Osteoblast (primary cell): ENCODE results near the gene EFR3B. TPM values are rescaled to one million over a fixed set of nuclear protein-coding genes. Genes with fewer than 3 reads are reported as not detected.
"Not testable (repeated sequence)": the region's sequence is repeated elsewhere in the genome, so short reads cannot be mapped to it uniquely, and the experiment has no call there.

Experiments
- DNase-seq: peaks from one replicate; pipeline ENCODE4 v3.0.0; 2011; ENCODE audit warnings: low spot score, mixed read lengths; ENCODE audit not compliant: insufficient read length; ENCODE audit errors: missing footprints
- H2AFZ ChIP-seq: 2 replicates; pipeline ENCODE4 v1.6.0; 2011; ENCODE audit warnings: mild to moderate bottlenecking, low read length
- H3K27ac ChIP-seq: 2 replicates; pipeline ENCODE4 v1.5.1; 2011; ENCODE audit warnings: mild to moderate bottlenecking, low read depth, low read length, moderate library complexity
- H3K27me3 ChIP-seq: 2 replicates; pipeline ENCODE4 v1.6.0; 2012; ENCODE audit warnings: mild to moderate bottlenecking, control low read depth, inconsistent platforms, low read length, moderate library complexity; ENCODE audit not compliant: insufficient read depth
- H3K36me3 ChIP-seq: 2 replicates; pipeline ENCODE4 v1.5.1; 2011; ENCODE audit warnings: mild to moderate bottlenecking, low read length, control low read depth, moderate library complexity; ENCODE audit not compliant: insufficient read depth
- H3K4me1 ChIP-seq: 2 replicates; pipeline ENCODE4 v1.5.1; 2011; ENCODE audit warnings: mild to moderate bottlenecking, low read length, control low read depth, moderate library complexity; ENCODE audit not compliant: insufficient read depth
- H3K4me2 ChIP-seq: 2 replicates; pipeline ENCODE4 v1.6.0; 2011; ENCODE audit warnings: mild to moderate bottlenecking, low read length; ENCODE audit not compliant: insufficient read depth
- H3K4me3 ChIP-seq: fragments of 200-600 bp; sonication (generic); 3 replicates; pipeline ENCODE4 v1.5.1; 2012; ENCODE audit warnings: mild to moderate bottlenecking, low read length, inconsistent platforms; ENCODE audit not compliant: insufficient read depth
- H3K79me2 ChIP-seq: 2 replicates; pipeline ENCODE4 v1.6.0; 2012; ENCODE audit warnings: mild to moderate bottlenecking, low read length, control low read depth, inconsistent platforms; ENCODE audit not compliant: insufficient read depth
- H3K9me3 ChIP-seq: 2 replicates; pipeline ENCODE4 v1.5.1; 2011; ENCODE audit warnings: low read depth, low read length, control low read depth
- H4K20me1 ChIP-seq: 2 replicates; pipeline ENCODE4 v1.6.0; 2012; ENCODE audit warnings: mild to moderate bottlenecking, low read length, control low read depth; ENCODE audit not compliant: insufficient read depth
- CTCF ChIP-seq: IDR thresholded peaks from 2 replicates; pipeline ENCODE4 v1.5.1; 2011; ENCODE audit warnings: mild to moderate bottlenecking, low read depth, low read length, moderate library complexity; ENCODE audit errors: extremely low read depth
- total RNA-seq: library from RNA; depleted of rRNA; stranded (reverse); fragments of >200 nt; gene quantifications from 2 replicates; pipeline ENCODE4 v1.2.3, GENCODE V29; 2012

Gene EFR3B
- total RNA-seq, 1 donor, result 0.72 TPM

- Histone ChIP-seq H3K4me1 (no peaks in the 10 kb centered on the region), H3K4me3 (no peak overlapping the region), H4K20me1 (no peaks in the 10 kb centered on the region), H2AFZ (peak overlapping the region; percentile 2), H3K27me3 (no peaks in the 10 kb centered on the region), H3K27ac (no peak overlapping the region), H3K36me3 (no peaks in the 10 kb centered on the region), H3K9me3 (no peaks in the 10 kb centered on the region), H3K79me2 (no peaks in the 10 kb centered on the region), H3K4me2 (no peak overlapping the region)
- no peak for TF ChIP-seq CTCF
- no peak for DNase-seq
Measured at GRCh38 chr2:25009954-25010353, 31.9 kb upstream of the EFR3B start.

- H3K27ac ChIP-seq, H3K27me3 ChIP-seq, H3K9me3 ChIP-seq, H4K20me1 ChIP-seq, H3K4me3 ChIP-seq, H3K36me3 ChIP-seq, H3K4me1 ChIP-seq, DNase-seq, H2AFZ ChIP-seq, H3K79me2 ChIP-seq, H3K4me2 ChIP-seq: not testable (repeated sequence)
Measured at GRCh38 chr2:25011342-25011741, 30.5 kb upstream of the EFR3B start.

GRCh38 chr2:25014631-25015030, 27.2 kb upstream of the EFR3B start:
- Histone ChIP-seq H3K4me2 (no peak overlapping the region), H3K27me3 (no peaks in the 10 kb centered on the region), H2AFZ (no peak overlapping the region), H3K4me3 (no peak overlapping the region), H3K9me3 (no peaks in the 10 kb centered on the region), H3K27ac (no peak overlapping the region), H3K4me1 (no peaks in the 10 kb centered on the region), H4K20me1 (no peaks in the 10 kb centered on the region), H3K36me3 (no peaks in the 10 kb centered on the region), H3K79me2 (no peaks in the 10 kb centered on the region)
- TF ChIP-seq CTCF, result no peak
- DNase-seq, result no peak

GRCh38 chr2:25018681-25019080, 23.2 kb upstream of the EFR3B start:
- Histone ChIP-seq H2AFZ (no peak overlapping the region), H3K4me3 (no peak overlapping the region), H3K4me2 (no peak overlapping the region), H4K20me1 (no peaks in the 10 kb centered on the region), H3K4me1 (no peaks in the 10 kb centered on the region), H3K79me2 (no peaks in the 10 kb centered on the region), H3K27me3 (peaks cover 10% of the 10 kb centered on the region), H3K9me3 (no peaks in the 10 kb centered on the region), H3K36me3 (no peaks in the 10 kb centered on the region), H3K27ac (no peak overlapping the region)
- TF ChIP-seq CTCF, result no peak
- no peak for DNase-seq
